Parathyroid adenoma (tissue), 2 donors: ENCODE measurements around the gene LCK.
"Not testable (repeated sequence)": the region's sequence is repeated elsewhere in the genome, so short reads cannot be mapped to it uniquely, and the experiment has no call there.

ENCODE experiments used
- H2AFZ ChIP-seq: fragments of 300-600 bp; sonication (generic); one replicate; pipeline ENCODE4 v1.7.0; 2017; ENCODE audit warnings: antibody characterized with exemption, mild to moderate bottlenecking
- H3K27ac ChIP-seq: fragments of 300-600 bp; sonication (generic); one replicate; pipeline ENCODE4 v1.7.0; 2017
- H3K27me3 ChIP-seq: fragments of 300-600 bp; sonication (generic); one replicate; pipeline ENCODE4 v1.7.0; 2017; ENCODE audit warnings: low read length; ENCODE audit not compliant: control insufficient read depth, insufficient read depth
- H3K36me3 ChIP-seq: fragments of 300-600 bp; sonication (generic); one replicate; pipeline ENCODE4 v1.7.0; 2017; ENCODE audit warnings: low read length; ENCODE audit not compliant: control insufficient read depth, insufficient read depth
- H3K4me1 ChIP-seq: fragments of 300-600 bp; sonication (generic); one replicate; pipeline ENCODE4 v1.7.0; 2017; ENCODE audit warnings: control low read depth
- H3K4me2 ChIP-seq: fragments of 300-600 bp; sonication (generic); one replicate; pipeline ENCODE4 v1.7.0; 2017; ENCODE audit warnings: low read length
- H3K4me3 ChIP-seq: fragments of 300-600 bp; sonication (generic); one replicate; pipeline ENCODE4 v1.7.0; 2017; ENCODE audit warnings: low read depth, low read length
- H3K79me2 ChIP-seq: fragments of 300-600 bp; sonication (generic); one replicate; pipeline ENCODE4 v1.7.0; 2017; ENCODE audit warnings: control low read depth
- H3K9ac ChIP-seq: fragments of 300-600 bp; sonication (generic); one replicate; pipeline ENCODE4 v1.7.0; 2017; ENCODE audit warnings: mild to moderate bottlenecking
- H3K9me3 ChIP-seq: fragments of 300-600 bp; sonication (generic); one replicate; pipeline ENCODE4 v1.7.0; 2017; ENCODE audit warnings: low read length; ENCODE audit not compliant: control insufficient read depth
- TF ChIP-seq, protein P1 (sequence below): fragments of 300-600 bp; sonication (generic); IDR thresholded peaks from one replicate; pipeline ENCODE4 v1.7.0; 2017; ENCODE audit warnings: antibody characterized with exemption, mild to moderate bottlenecking
- donor health status: primary hyperparathyroidism.

Gene LCK

DNA sequence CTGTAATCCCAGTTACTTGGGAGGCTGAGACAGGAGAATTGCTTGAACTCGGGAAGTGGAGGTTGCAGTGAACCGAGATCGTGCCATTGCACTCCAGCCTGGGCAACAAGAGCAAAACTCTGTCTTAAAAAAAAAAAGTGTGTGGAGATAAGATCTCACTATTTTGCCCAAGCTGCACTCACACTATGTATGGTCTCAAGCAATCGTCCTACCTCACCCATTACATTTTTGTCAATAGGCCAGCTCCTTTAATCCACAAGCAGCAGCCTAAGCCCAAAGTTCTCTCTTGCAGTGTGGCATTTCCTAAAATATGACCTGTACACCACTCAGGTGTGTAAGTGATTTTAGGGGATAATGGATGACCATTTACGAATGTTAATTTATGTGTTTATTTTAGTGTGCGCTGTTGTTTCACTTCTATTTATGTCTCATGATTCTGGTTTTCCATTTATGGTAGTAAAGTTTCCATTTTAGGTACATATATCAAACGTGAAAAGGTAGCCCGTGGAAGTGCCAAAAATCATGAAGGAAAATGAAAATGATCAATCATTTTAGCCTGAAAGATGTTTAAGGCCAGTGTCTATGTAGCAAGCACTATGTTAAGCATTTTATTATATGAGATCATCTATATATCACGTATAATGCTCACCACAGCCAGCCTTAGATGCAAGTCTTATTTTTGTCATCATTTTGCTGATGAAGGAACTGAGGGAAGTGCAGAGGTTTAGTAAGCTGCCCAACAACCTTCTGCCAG, 5.6 kb downstream of the LCK start:
- no peaks in the 10 kb centered on the region for H3K36me3 ChIP-seq
- H3K4me2 ChIP-seq: no peak overlapping the region
- H3K9me3 ChIP-seq: no peaks in the 10 kb centered on the region
- no peak overlapping the region for H2AFZ ChIP-seq
- no peak overlapping the region for H3K4me3 ChIP-seq
- TF ChIP-seq, protein P1, sequence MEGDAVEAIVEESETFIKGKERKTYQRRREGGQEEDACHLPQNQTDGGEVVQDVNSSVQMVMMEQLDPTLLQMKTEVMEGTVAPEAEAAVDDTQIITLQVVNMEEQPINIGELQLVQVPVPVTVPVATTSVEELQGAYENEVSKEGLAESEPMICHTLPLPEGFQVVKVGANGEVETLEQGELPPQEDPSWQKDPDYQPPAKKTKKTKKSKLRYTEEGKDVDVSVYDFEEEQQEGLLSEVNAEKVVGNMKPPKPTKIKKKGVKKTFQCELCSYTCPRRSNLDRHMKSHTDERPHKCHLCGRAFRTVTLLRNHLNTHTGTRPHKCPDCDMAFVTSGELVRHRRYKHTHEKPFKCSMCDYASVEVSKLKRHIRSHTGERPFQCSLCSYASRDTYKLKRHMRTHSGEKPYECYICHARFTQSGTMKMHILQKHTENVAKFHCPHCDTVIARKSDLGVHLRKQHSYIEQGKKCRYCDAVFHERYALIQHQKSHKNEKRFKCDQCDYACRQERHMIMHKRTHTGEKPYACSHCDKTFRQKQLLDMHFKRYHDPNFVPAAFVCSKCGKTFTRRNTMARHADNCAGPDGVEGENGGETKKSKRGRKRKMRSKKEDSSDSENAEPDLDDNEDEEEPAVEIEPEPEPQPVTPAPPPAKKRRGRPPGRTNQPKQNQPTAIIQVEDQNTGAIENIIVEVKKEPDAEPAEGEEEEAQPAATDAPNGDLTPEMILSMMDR: no peak
- no peak overlapping the region for H3K9ac ChIP-seq
- no peaks in the 10 kb centered on the region for H3K4me1 ChIP-seq
- no peak overlapping the region for H3K27ac ChIP-seq
- no peaks in the 10 kb centered on the region for H3K27me3 ChIP-seq
- H3K79me2 ChIP-seq: no peaks in the 10 kb centered on the region

DNA sequence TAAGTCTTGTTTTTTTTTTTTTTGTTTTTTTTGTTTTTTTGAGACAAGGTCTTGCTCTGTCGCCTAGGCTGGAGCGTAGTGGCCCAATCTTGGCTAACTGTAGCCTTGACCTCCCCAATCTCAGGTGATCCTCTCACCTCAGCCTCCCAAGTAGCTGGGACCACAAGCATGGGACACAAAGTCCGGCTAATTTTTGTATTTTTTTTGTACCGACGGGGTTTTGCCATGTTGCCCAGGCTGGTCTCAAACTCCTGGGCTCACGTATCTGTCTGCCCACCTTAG, 6.1 kb downstream of the LCK start:
- H3K4me1 ChIP-seq: no peaks in the 10 kb centered on the region
- H3K36me3 ChIP-seq: no peaks in the 10 kb centered on the region
- TF ChIP-seq, protein P1: no peak
- no peaks in the 10 kb centered on the region for H3K27me3 ChIP-seq
- H3K4me3 ChIP-seq: no peak overlapping the region
- H3K4me2 ChIP-seq: no peak overlapping the region
- H3K9me3 ChIP-seq: no peaks in the 10 kb centered on the region
- no peak overlapping the region for H3K27ac ChIP-seq
- no peaks in the 10 kb centered on the region for H3K79me2 ChIP-seq
- no peak overlapping the region for H2AFZ ChIP-seq
- H3K9ac ChIP-seq: no peak overlapping the region

DNA sequence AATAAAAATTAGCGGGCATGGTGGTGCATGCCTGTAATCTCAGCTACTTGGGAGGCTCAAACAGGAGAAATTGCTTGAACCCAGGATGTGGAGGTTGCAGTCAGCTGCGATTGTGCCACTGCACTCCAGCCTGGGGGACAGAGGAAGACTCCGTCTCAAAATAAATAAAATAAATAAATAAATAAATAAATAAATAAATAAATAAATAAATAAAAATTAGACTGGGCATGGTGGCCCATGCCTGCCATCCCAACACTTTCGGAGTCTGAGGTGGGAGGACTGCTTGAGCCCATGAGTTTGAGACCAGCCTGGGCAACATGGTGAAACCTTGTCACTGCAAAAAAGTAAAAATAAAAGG, 12.2 kb downstream of the LCK start:
- not testable (repeated sequence) for H3K9me3 ChIP-seq, H3K4me3 ChIP-seq, H3K9ac ChIP-seq, H3K27ac ChIP-seq, H3K4me1 ChIP-seq, H3K27me3 ChIP-seq, H3K36me3 ChIP-seq, H3K4me2 ChIP-seq, H2AFZ ChIP-seq, H3K79me2 ChIP-seq

DNA sequence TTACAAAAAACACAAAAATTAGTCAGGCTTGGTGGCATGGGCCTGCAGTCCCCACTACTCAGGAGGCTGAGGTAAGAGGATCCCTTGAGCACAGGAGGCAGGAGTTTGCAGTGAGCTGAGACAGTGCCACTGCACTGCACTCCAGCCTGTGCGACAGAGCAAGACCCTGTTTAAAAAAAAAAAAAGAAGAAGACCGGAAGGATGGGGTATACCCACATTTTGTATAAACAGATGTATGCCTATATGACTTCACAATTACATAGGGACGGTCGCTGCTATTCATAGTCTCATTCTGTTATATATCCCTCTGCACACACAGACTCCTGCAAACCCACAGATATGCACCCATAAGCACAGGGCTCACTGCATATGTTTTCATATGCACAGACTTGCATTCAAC, 12.7 kb downstream of the LCK start:
- Histone ChIP-seq H3K4me1 (no peaks in the 10 kb centered on the region), H3K4me3 (no peak overlapping the region), H3K9ac (no peak overlapping the region), H2AFZ (no peak overlapping the region), H3K36me3 (no peaks in the 10 kb centered on the region), H3K9me3 (no peaks in the 10 kb centered on the region), H3K4me2 (no peak overlapping the region), H3K79me2 (no peaks in the 10 kb centered on the region), H3K27ac (no peak overlapping the region), H3K27me3 (no peaks in the 10 kb centered on the region)
- TF ChIP-seq, protein P1: no peak

DNA sequence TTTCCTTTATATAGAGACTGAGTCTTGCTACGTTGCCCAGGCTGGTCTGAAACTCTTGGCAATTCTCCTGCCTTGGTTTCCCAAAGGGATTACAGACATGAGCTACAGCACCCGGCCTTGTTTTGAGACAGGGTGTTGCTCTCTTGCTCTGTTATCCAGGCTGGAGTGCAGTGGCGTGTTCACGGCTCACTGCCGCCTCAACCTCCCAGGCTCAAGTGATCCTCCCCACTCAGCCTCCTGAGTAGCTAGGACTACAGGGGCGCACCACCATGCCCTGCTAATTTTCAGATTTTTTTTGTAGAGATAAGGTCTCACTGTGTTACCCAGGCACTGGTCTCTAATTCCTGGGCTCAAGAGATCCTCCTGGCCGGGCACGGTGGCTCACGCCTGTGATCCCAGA, 14.8 kb downstream of the LCK start:
- Histone ChIP-seq H3K36me3 (no peaks in the 10 kb centered on the region), H3K79me2 (no peaks in the 10 kb centered on the region), H3K4me2 (no peak overlapping the region), H3K27me3 (no peaks in the 10 kb centered on the region), H3K4me1 (no peaks in the 10 kb centered on the region), H3K9me3 (no peaks in the 10 kb centered on the region), H3K9ac (no peak overlapping the region), H3K27ac (no peak overlapping the region), H2AFZ (no peak overlapping the region), H3K4me3 (no peak overlapping the region)
- TF ChIP-seq, protein P1: no peak
